Skeletal muscle tissue (tissue), 4 donors: ENCODE measurements around the gene ARAP2. TPM values are rescaled to one million over a fixed set of nuclear protein-coding genes. Genes with fewer than 3 reads are reported as not detected.

Source experiments
- H3K27ac ChIP-seq: one replicate; pipeline ENCODE4 v1.7.0; 2013; ENCODE audit warnings: mild to moderate bottlenecking, low read depth, low read length, inconsistent platforms
- H3K27me3 ChIP-seq, 3 donors: one replicate each; pipeline ENCODE4 v1.7.0; 2013; ENCODE audit warnings: low read length in 3 of 3; ENCODE audit not compliant: control insufficient read depth in 3 of 3, insufficient read depth in 3 of 3
- H3K36me3 ChIP-seq, 3 donors: one replicate each; pipeline ENCODE4 v1.7.0; 2013; ENCODE audit warnings: low read length in 3 of 3; ENCODE audit not compliant: control insufficient read depth in 3 of 3, insufficient read depth in 3 of 3
- H3K4me1 ChIP-seq, 3 donors: one replicate each; pipeline ENCODE4 v1.7.0; 2013; ENCODE audit warnings: low read length in 3 of 3, mild to moderate bottlenecking in 3 of 3; ENCODE audit not compliant: control insufficient read depth in 3 of 3, insufficient read depth in 3 of 3
- H3K4me3 ChIP-seq, 3 donors: one replicate each; pipeline ENCODE4 v1.7.0; 2013; ENCODE audit warnings: low read length in 3 of 3
- H3K9ac ChIP-seq, 3 donors: one replicate each; pipeline ENCODE4 v1.7.0; 2013; ENCODE audit warnings: low read length in 3 of 3, mild to moderate bottlenecking in 3 of 3, moderate library complexity in 2 of 3, low read depth in 1 of 3
- H3K9me3 ChIP-seq, 3 donors: one replicate each; pipeline ENCODE4 v1.7.0; 2013; ENCODE audit warnings: low read length in 3 of 3; ENCODE audit not compliant: control insufficient read depth in 3 of 3
- total RNA-seq: library from RNA; depleted of rRNA; stranded (reverse); fragments of >200 nt; gene quantifications from one replicate; pipeline ENCODE4 v1.2.3, GENCODE V29; 2014
- donor health status: Osteomylitis.

Gene ARAP2
- total RNA-seq, 1 donor from 2014 or later = 2.6 TPM

DNA sequence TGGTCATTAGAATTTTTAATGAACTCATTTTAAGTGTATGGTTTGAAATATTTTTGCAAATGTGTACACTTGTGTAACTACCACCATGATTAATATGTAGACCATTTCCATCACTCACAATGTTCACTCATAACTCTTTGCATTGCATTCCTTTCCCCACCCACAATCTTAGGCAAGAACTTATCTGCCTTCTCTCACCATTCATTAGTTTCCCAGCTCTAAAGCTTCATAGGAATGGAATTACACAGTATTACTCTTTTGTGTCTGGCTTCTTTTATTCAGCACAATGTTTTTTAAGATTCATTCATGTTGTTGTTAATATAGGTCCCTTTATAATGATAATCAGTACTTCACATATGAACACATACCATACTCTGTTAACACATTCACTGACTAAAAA lies 106.1 kb downstream of the ARAP2 start:
- Histone ChIP-seq H3K9ac (no peak overlapping the region), H3K27ac (no peak overlapping the region), H3K4me3 (no peak overlapping the region)

GRCh38 chr4:36137336-36137735 lies 107.0 kb downstream of the ARAP2 start:
- Histone ChIP-seq H3K27me3 (no peaks in the 10 kb centered on the region), H3K36me3 (no peaks in the 10 kb centered on the region), H3K9ac (no peak overlapping the region), H3K9me3 (no peaks in the 10 kb centered on the region), H3K27ac (no peak overlapping the region), H3K4me1 (no peaks in the 10 kb centered on the region), H3K4me3 (no peak overlapping the region)

More for the DNA sequence above, 106.1 kb downstream of the ARAP2 start:
- no peaks in the 10 kb centered on the region for H3K36me3 ChIP-seq
- H3K27me3 ChIP-seq = no peaks in the 10 kb centered on the region
- no peaks in the 10 kb centered on the region for H3K9me3 ChIP-seq
- H3K4me1 ChIP-seq = no peaks in the 10 kb centered on the region

- Histone ChIP-seq H3K27ac (no peak overlapping the region), H3K27me3 (no peaks in the 10 kb centered on the region), H3K9me3 (no peaks in the 10 kb centered on the region), H3K4me1 (no peaks in the 10 kb centered on the region), H3K36me3 (no peaks in the 10 kb centered on the region), H3K9ac (no peak overlapping the region), H3K4me3 (no peak overlapping the region)
These were observed 110.7 kb downstream of the ARAP2 start for GRCh38 chr4:36133658-36134057.

DNA sequence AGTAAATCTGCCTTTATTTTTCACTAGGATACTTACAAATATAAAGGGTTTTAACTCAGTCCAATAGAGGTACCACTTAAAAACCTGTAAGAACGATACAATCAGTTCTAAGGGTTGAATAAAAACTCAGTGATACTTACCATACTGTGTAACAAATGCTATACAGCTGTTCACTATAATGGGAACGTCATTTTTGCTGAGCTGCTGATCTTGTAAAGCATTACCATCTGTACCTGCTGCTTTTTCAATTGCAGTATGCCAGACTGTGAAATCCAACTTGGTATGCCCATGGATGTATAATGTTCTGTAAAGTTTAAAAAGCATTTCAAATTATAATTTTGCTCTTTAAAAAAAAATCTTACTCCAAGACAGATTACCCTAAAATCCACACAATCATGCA lies 111.2 kb downstream of the ARAP2 start:
- Histone ChIP-seq H3K4me3 (no peak overlapping the region), H3K36me3 (no peaks in the 10 kb centered on the region), H3K4me1 (no peaks in the 10 kb centered on the region), H3K9ac (no peak overlapping the region), H3K9me3 (no peaks in the 10 kb centered on the region), H3K27ac (no peak overlapping the region), H3K27me3 (no peaks in the 10 kb centered on the region)

DNA sequence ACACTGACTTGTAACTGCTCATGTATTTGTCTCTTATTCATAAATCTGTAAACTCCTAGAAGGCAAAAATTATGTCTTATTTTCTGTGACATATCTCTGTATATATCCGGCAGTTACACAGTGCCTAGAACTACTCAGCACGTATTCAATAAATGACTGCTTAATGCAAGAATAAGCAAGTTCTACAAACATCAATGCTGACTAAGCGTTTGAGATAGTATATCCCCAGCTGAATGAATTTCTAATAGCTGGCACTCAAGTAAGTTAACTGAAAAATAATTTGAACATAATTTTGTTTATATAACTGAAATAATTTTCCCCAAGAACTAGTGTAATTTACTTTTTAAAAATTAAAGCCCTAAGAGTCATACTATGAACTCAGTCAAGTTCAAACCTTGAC lies 113.7 kb downstream of the ARAP2 start:
- no peaks in the 10 kb centered on the region for H3K4me1 ChIP-seq
- no peak overlapping the region for H3K9ac ChIP-seq
- H3K27me3 ChIP-seq = no peaks in the 10 kb centered on the region
- no peak overlapping the region for H3K27ac ChIP-seq
- no peaks in the 10 kb centered on the region for H3K9me3 ChIP-seq
- no peaks in the 10 kb centered on the region for H3K36me3 ChIP-seq
- no peak overlapping the region for H3K4me3 ChIP-seq

DNA sequence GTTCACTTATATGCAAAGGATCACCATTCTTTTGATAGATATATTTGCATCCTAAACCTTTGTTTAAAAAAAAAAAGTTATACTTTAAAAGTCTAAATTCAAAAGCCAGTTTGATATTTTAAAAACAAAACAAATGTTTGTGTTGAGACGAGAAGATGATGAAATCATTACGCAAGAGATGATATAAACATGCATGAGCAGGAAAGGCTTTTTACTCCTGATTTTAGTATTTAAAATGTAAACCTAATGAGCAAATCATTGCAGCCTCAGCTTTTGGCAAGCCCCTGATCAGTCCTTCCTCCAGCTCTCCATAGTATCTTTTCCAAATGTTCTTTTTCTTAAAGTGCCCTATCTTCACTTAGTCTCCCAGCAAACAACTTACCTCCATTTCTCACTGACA lies 115.6 kb downstream of the ARAP2 start:
- H3K9me3 ChIP-seq = no peaks in the 10 kb centered on the region
- H3K27ac ChIP-seq = no peak overlapping the region
- H3K4me3 ChIP-seq = no peak overlapping the region
- H3K36me3 ChIP-seq = no peaks in the 10 kb centered on the region
- no peaks in the 10 kb centered on the region for H3K4me1 ChIP-seq
- no peak overlapping the region for H3K9ac ChIP-seq
- H3K27me3 ChIP-seq = no peaks in the 10 kb centered on the region

GRCh38 chr4:36123906-36124305 lies 120.4 kb downstream of the ARAP2 start:
- Histone ChIP-seq H3K4me1 (no peaks in the 10 kb centered on the region), H3K27me3 (no peaks in the 10 kb centered on the region), H3K27ac (no peak overlapping the region), H3K9ac (no peak overlapping the region), H3K36me3 (no peaks in the 10 kb centered on the region), H3K9me3 (no peaks in the 10 kb centered on the region), H3K4me3 (no peak overlapping the region)

DNA sequence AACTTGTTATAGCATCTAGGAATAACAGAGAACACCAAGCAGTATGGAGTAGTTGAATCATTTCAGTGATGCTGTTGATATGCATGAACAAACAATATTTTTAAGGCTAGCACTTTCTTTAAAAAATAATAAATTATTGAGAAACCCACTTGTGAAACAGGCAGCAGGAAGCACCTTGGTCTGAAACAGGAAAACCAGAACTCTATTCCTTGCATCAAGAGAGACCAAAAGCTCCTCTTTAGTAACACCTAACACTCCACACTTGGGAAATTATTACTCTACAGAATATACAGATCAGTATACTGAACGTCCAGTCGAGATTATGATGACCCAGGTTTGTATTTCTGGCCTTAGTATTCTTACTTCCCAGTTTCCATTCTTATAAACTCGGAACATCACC lies 129.0 kb downstream of the ARAP2 start:
- H3K4me1 ChIP-seq = no peaks in the 10 kb centered on the region
- H3K9ac ChIP-seq = no peak overlapping the region
- no peak overlapping the region for H3K4me3 ChIP-seq
- H3K27me3 ChIP-seq = no peaks in the 10 kb centered on the region
- H3K27ac ChIP-seq = no peak overlapping the region
- H3K9me3 ChIP-seq = no peaks in the 10 kb centered on the region
- H3K36me3 ChIP-seq = no peaks in the 10 kb centered on the region

GRCh38 chr4:36111172-36111571 lies 133.1 kb downstream of the ARAP2 start:
- Histone ChIP-seq H3K27ac (no peak overlapping the region), H3K4me1 (no peaks in the 10 kb centered on the region), H3K4me3 (no peak overlapping the region), H3K9ac (no peak overlapping the region), H3K27me3 (no peaks in the 10 kb centered on the region), H3K36me3 (no peaks in the 10 kb centered on the region), H3K9me3 (no peaks in the 10 kb centered on the region)

DNA sequence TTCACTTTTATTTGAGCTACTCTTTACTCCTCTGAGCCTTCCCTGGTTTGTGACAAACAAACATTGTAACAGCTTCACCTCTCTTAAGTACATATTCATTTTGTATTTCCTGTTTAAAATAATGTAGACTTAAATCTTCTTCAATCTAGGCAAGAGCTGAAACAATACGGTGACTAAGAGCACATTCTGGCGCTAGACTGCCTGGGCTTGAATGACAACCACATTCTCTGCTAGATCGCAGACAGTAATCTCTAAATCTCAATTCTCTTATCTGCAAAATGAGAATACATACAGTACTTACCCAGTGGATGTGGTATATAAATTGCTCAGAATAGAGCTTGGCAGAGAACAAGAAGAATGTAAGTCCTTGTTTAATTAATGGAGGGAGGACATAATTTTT lies 144.8 kb downstream of the ARAP2 start:
- Histone ChIP-seq H3K4me1 (no peaks in the 10 kb centered on the region), H3K27me3 (no peaks in the 10 kb centered on the region), H3K4me3 (no peak overlapping the region), H3K27ac (no peak overlapping the region), H3K9me3 (no peaks in the 10 kb centered on the region), H3K9ac (no peak overlapping the region), H3K36me3 (no peaks in the 10 kb centered on the region)

- Histone ChIP-seq H3K27me3 (no peaks in the 10 kb centered on the region), H3K27ac (no peak overlapping the region), H3K4me1 (no peaks in the 10 kb centered on the region), H3K9ac (no peak overlapping the region), H3K9me3 (no peaks in the 10 kb centered on the region), H3K36me3 (no peaks in the 10 kb centered on the region), H3K4me3 (no peak overlapping the region)
These were observed 149.3 kb downstream of the ARAP2 start for GRCh38 chr4:36094995-36095394.
